Naive B cell (primary cell): ENCODE data around the gene TRAPPC4. TPM values are rescaled to one million over a fixed set of nuclear protein-coding genes. Genes with fewer than 3 reads are reported as not detected.
"Not testable (repeated sequence)": the region's sequence is repeated elsewhere in the genome, so short reads cannot be mapped to it uniquely, and the experiment has no call there.

Experiments
- ATAC-seq, 2 donors: fragments of 150-1000 bp; cut with Tn5 transposase; 2 replicates each; pipeline ENCODE4 v1.10.0; 2021; ENCODE audit warnings: low read depth in 2 of 2, mild to moderate bottlenecking in 2 of 2, moderate library complexity in 2 of 2
- DNase-seq: peaks from one replicate; pipeline ENCODE4 v3.0.0; 2022
- H3K27ac Mint-ChIP-seq, 6 donors: one replicate each; pipeline ENCODE4 v1.8.0; 2020 to 2022; ENCODE audit warnings: mild to moderate bottlenecking in 6 of 6, mixed read lengths in 6 of 6, moderate library complexity in 5 of 6, inconsistent platforms in 2 of 6
- H3K27me3 Mint-ChIP-seq, 3 donors: one replicate each; pipeline ENCODE4 v1.8.0; 2021 to 2022; ENCODE audit warnings: mixed read lengths in 3 of 3, mild to moderate bottlenecking in 1 of 3
- H3K36me3 Mint-ChIP-seq, 2 donors: one replicate each; pipeline ENCODE4 v1.8.0; 2020 to 2022; ENCODE audit warnings: mixed read lengths in 2 of 2, inconsistent platforms in 1 of 2, mild to moderate bottlenecking in 1 of 2
- H3K4me1 Mint-ChIP-seq, 3 donors: one replicate each; pipeline ENCODE4 v1.8.0; 2020 to 2022; ENCODE audit warnings: mixed read lengths in 3 of 3, inconsistent platforms in 1 of 3, mild to moderate bottlenecking in 1 of 3, moderate library complexity in 1 of 3
- H3K4me3 Mint-ChIP-seq, 8 donors: one replicate each; pipeline ENCODE4 v1.8.0; 2020 to 2022; ENCODE audit warnings: mild to moderate bottlenecking in 8 of 8, mixed read lengths in 8 of 8, moderate library complexity in 8 of 8, inconsistent platforms in 2 of 8
- H3K9me3 Mint-ChIP-seq, 7 donors: one replicate each; pipeline ENCODE4 v1.8.0; 2020 to 2022; ENCODE audit warnings: mixed read lengths in 7 of 7, mild to moderate bottlenecking in 5 of 7, inconsistent platforms in 2 of 7, moderate library complexity in 1 of 7
- polyA plus RNA-seq, 6 donors: library from polyadenylated mRNA; unstranded; fragments of 300-500 nt; fragmentation: Illumina TruSeq; gene quantifications; one replicate each; pipeline ENCODE4 v1.2.3, GENCODE V29; 2021; ENCODE audit warnings: low read depth in 6 of 6

The TRAPPC4 gene
- polyA plus RNA-seq, 6 donors from 2014 or later = 45.6 to 103 (median 73.6) TPM

- not testable (repeated sequence) for H3K9me3 Mint-ChIP-seq, DNase-seq, H3K27me3 Mint-ChIP-seq, ATAC-seq
- Mint-ChIP-seq H3K4me1 (peaks cover 22 to 57% (median 36%) of the 10 kb centered on the region in 3 donors), H3K4me3 (peak overlapping the region; percentile 93 to 100 (median 99)), H3K27ac (peak overlapping the region; percentile 99 to 100 (median 99)), H3K36me3 (peaks cover 13 to 14% of the 10 kb centered on the region in 2 donors)
Measured at GRCh38 chr11:119017377-119017776, 1.2 kb upstream of the TRAPPC4 start.

DNA sequence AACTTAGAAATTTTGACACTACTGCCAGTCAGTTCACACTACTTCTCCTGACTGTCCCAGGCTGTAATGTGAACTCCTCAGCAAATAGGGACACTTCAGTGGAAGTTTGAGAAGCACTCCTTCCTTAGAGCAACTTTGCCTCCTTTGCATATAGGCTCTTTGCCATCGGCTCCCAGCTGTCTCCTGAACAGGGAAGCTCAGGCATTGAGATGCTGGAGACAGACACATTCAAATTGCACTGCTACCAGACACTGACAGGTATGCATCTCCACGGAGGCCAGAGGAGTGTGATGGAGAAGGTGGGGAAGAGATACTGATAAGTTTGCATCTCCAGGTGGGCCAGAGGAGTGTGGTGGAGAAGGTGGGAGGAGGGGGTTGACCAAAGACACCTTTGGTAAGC, 1.4 kb downstream of the TRAPPC4 start:
- Mint-ChIP-seq H3K4me3 (peak overlapping the region; percentile 29 to 99 (median 98)), H3K27ac (peak overlapping the region in 4 of 6 donors; percentile 66 to 99 (median 94)), H3K9me3 (no peaks in the 10 kb centered on the region), H3K36me3 (peaks cover 9 to 10% of the 10 kb centered on the region in 2 donors), H3K4me1 (peaks cover 24 to 67% (median 36%) of the 10 kb centered on the region in 3 donors), H3K27me3 (no peaks in the 10 kb centered on the region)
- DNase-seq (no peak), ATAC-seq (no peak)

GRCh38 chr11:119021631-119022030, 3.1 kb downstream of the TRAPPC4 start:
- Mint-ChIP-seq H3K4me1 (peaks cover 19 to 50% (median 25%) of the 10 kb centered on the region in 3 donors), H3K27me3 (no peaks in the 10 kb centered on the region), H3K4me3 (peak overlapping the region in 4 of 8 donors; percentile 9 to 99 (median 39)), H3K27ac (peak overlapping the region in 3 of 6 donors; percentile 8 to 65 (median 27)), H3K36me3 (peaks cover 0 to 5% of the 10 kb centered on the region in 2 donors), H3K9me3 (no peaks in the 10 kb centered on the region)
- no peak for ATAC-seq
- DNase-seq = no peak

DNA sequence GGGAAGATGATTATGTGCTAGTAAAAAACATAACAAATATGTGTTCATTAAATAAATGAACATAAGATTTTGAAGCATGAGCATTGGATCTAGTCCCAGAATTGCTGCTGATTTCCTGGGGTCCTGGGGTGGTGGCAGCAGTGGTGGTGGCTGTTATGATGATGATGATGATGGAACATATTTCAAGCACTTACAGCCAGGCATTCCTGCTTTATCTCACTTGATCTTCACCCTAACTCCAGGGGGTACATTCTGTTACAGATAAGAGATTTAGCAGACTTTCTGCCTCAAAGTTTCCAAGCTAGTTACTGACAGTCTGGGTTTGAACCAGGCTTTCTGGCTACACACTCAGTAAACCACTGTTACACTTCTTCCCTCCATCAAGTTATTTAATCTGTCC, 5.2 kb downstream of the TRAPPC4 start:
- ATAC-seq (no peak), DNase-seq (no peak)
- Mint-ChIP-seq H3K4me3 (peak overlapping the region in 1 of 8 donors; percentile 58), H3K27me3 (no peaks in the 10 kb centered on the region), H3K27ac (peak overlapping the region in 2 of 6 donors; percentile 7 to 52), H3K36me3 (peaks cover 0 to 5% of the 10 kb centered on the region in 2 donors), H3K9me3 (no peaks in the 10 kb centered on the region), H3K4me1 (peaks cover 14 to 38% (median 15%) of the 10 kb centered on the region in 3 donors)

GRCh38 chr11:119024430-119025098, 6.0 kb downstream of the TRAPPC4 start:
- DNase-seq (no peak), ATAC-seq (no peak)
- Mint-ChIP-seq H3K27ac (peak overlapping the region in 4 of 6 donors; percentile 40 to 81 (median 71)), H3K4me1 (peaks cover 18 to 39% (median 22%) of the 10 kb centered on the region in 3 donors), H3K27me3 (no peaks in the 10 kb centered on the region), H3K4me3 (peak overlapping the region in 1 of 8 donors; percentile 58), H3K36me3 (peaks cover 0 to 5% of the 10 kb centered on the region in 2 donors), H3K9me3 (no peaks in the 10 kb centered on the region)

- peak overlapping the region in 3 of 6 donors; percentile 70 to 86 (median 72) for H3K27ac Mint-ChIP-seq
- ATAC-seq (no peak), DNase-seq (no peak)
- no peaks in the 10 kb centered on the region for H3K27me3 Mint-ChIP-seq
- H3K4me1 Mint-ChIP-seq = peaks cover 18 to 39% (median 24%) of the 10 kb centered on the region in 3 donors
- H3K9me3 Mint-ChIP-seq = no peaks in the 10 kb centered on the region
- H3K36me3 Mint-ChIP-seq = peaks cover 0 to 5% of the 10 kb centered on the region in 2 donors
- peak overlapping the region in 1 of 8 donors; percentile 58 for H3K4me3 Mint-ChIP-seq
Measured at GRCh38 chr11:119025099-119025473, 6.5 kb downstream of the TRAPPC4 start.

DNA sequence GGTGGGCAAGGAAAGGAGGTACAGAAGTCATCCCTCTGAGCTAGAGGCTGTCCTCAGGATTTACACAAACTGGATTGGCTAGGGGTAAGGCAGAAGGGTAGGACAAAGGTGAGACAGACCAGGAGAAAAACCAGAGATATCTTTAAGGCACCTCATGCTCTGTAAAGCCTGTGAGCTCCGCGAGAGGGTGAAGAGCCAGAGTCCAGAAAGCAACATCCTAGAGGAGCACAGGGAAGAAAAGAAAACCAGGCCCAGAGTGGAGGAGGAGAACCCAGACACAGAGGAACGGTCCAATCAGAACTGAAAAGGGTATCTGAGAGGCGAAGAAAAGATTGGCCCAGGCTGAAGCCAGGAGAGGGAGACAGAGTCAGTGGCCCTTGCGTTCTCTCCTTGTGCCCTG, 7.0 kb downstream of the TRAPPC4 start:
- peak overlapping the region in 1 of 8 donors; percentile 18 for H3K4me3 Mint-ChIP-seq
- no peak for ATAC-seq
- peak overlapping the region in 2 of 6 donors; percentile 70 to 86 for H3K27ac Mint-ChIP-seq
- DNase-seq = no peak
- no peaks in the 10 kb centered on the region for H3K27me3 Mint-ChIP-seq
- no peaks in the 10 kb centered on the region for H3K9me3 Mint-ChIP-seq
- H3K4me1 Mint-ChIP-seq = peaks cover 16 to 35% (median 21%) of the 10 kb centered on the region in 3 donors
- peaks cover 0 to 5% of the 10 kb centered on the region in 2 donors for H3K36me3 Mint-ChIP-seq

DNA sequence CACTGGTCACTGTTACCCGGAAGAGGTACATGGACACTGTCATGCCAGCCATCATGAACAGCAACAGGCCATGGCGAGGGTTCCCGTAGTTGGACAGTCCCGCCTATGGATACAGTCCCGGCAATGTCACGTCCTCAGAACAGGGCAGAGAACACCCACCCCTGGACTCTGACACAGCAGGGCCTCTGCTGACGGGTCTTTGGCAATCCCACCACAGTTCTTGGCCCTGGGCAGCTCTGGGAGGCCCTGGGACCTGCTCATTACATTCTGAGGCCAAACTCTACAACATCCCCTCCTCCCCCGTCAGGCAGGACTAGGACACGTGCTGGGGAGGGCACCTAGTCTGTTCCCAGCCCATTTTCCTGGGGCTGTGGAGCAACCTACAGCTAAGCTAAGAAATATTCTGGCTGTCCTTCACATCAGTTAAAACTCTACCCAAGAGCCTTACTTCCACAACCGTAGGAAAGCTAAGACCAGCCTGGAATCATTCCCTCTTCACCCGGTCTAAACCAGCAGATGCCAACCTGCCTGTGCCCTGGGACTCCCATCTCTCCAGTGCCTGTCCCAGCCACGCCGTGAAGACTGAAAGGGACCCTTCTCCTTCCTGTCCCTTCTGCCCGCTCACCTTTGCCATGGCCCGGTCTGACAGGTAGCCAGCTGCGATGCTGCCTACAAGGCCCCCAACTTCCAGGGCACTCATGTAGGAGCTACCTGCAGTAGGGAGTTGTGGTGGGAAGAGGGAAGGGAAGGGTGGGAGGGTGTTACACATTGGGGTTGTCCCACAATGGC, 7.6 kb downstream of the TRAPPC4 start:
- no peak for DNase-seq
- ATAC-seq = no peak
- Mint-ChIP-seq H3K4me3 (peak overlapping the region in 1 of 8 donors; percentile 18), H3K27ac (no peak overlapping the region), H3K4me1 (peaks cover 16 to 35% (median 25%) of the 10 kb centered on the region in 3 donors), H3K9me3 (no peaks in the 10 kb centered on the region), H3K36me3 (peaks cover 0 to 5% of the 10 kb centered on the region in 2 donors), H3K27me3 (no peaks in the 10 kb centered on the region)

GRCh38 chr11:119026970-119027369, 8.4 kb downstream of the TRAPPC4 start:
- H3K27ac Mint-ChIP-seq = no peak overlapping the region
- no peak for ATAC-seq
- peak overlapping the region in 1 of 8 donors; percentile 76 for H3K4me3 Mint-ChIP-seq
- H3K4me1 Mint-ChIP-seq = peaks cover 16 to 31% (median 25%) of the 10 kb centered on the region in 3 donors
- no peaks in the 10 kb centered on the region for H3K27me3 Mint-ChIP-seq
- H3K9me3 Mint-ChIP-seq = no peaks in the 10 kb centered on the region
- no peak for DNase-seq
- H3K36me3 Mint-ChIP-seq = peaks cover 0 to 5% of the 10 kb centered on the region in 2 donors

GRCh38 chr11:119027561-119028345, 9.2 kb downstream of the TRAPPC4 start:
- Mint-ChIP-seq H3K4me1 (peaks cover 16 to 31% (median 25%) of the 10 kb centered on the region in 3 donors), H3K4me3 (peak overlapping the region in 3 of 8 donors; percentile 20 to 76 (median 30)), H3K36me3 (peaks cover 0 to 5% of the 10 kb centered on the region in 2 donors), H3K27ac (peak overlapping the region in 2 of 6 donors; percentile 80 to 92), H3K27me3 (no peaks in the 10 kb centered on the region), H3K9me3 (no peaks in the 10 kb centered on the region)
- ATAC-seq (no peak), DNase-seq (no peak)

DNA sequence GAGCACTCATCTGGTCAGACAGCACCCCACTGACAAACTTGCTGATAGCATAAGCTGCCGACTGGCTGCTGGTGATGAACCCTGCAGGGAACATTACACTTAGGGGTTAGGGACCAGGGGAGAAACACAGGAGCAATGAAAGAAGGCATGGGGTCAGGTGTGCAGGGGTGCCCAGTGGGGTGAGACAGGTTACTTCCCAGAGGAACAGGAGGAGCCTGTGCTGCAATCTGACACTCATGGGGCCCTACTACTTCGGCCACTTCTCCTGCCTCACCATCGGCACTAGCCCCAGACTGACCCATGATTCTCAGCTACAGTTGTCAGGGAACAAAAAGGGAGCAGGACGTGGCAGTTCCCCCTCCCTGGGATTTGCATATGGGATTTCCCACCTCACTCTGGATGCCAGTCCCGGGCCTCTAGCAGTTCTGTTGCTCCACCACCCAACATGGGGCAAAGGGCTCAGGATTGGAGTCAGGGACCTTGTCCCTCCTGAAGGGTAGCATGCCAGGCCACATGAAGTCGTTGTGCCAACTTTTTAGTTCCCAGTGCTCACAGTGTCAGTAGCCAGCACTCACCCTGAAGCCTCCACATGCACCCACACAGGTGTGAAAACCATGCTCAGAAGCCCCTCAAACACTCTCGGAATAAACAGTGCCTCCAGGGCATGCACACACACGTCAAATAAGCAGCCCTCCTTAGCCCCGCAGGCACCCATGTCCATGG, 9.9 kb downstream of the TRAPPC4 start:
- H3K9me3 Mint-ChIP-seq = no peaks in the 10 kb centered on the region
- peaks cover 16 to 26% (median 25%) of the 10 kb centered on the region in 3 donors for H3K4me1 Mint-ChIP-seq
- ATAC-seq (no peak), DNase-seq (no peak)
- H3K27ac Mint-ChIP-seq = peak overlapping the region in 3 of 6 donors; percentile 66 to 92 (median 68)
- no peaks in the 10 kb centered on the region for H3K27me3 Mint-ChIP-seq
- H3K4me3 Mint-ChIP-seq = peak overlapping the region in 7 of 8 donors; percentile 20 to 98 (median 65)
- H3K36me3 Mint-ChIP-seq = peaks cover 0 to 2% of the 10 kb centered on the region in 2 donors

GRCh38 chr11:119029069-119029339, 10.4 kb downstream of the TRAPPC4 start:
- Mint-ChIP-seq H3K4me1 (peaks cover 16 to 25% (median 24%) of the 10 kb centered on the region in 3 donors), H3K36me3 (no peaks in the 10 kb centered on the region), H3K9me3 (no peaks in the 10 kb centered on the region), H3K27me3 (no peaks in the 10 kb centered on the region), H3K27ac (peak overlapping the region in 2 of 6 donors; percentile 66 to 68), H3K4me3 (peak overlapping the region in 7 of 8 donors; percentile 61 to 98 (median 84))
- no peak for ATAC-seq
- no peak for DNase-seq
